HCT116 (cell line): ENCODE measurements around the gene RNF217. TPM values are rescaled to one million over a fixed set of nuclear protein-coding genes. Genes with fewer than 3 reads are reported as not detected.
"Not testable (repeated sequence)": the region's sequence is repeated elsewhere in the genome, so short reads cannot be mapped to it uniquely, and the experiment has no call there.

Experiments
- ATAC-seq: fragments of 200-7000 bp; cut with Tn5 transposase; 2 replicates; pipeline ENCODE4 v1.9.1; 2020; ENCODE audit warnings: mild to moderate bottlenecking, moderate library complexity
- BruUV-seq: library from RNA; stranded (reverse); fragments of 400-500 nt; replicated peaks from 2 replicates; lab custom pipeline; 2021; lab: Mats Ljungman, UMichigan
- CTCF ChIA-PET: fragments of 300-600 bp; sonication (Branson Sonifier 250); formaldehyde crosslinking; loops from one replicate; lab custom pipeline; 2021; ENCODE audit warnings: antibody characterized with exemption; lab: Charles Lee
- POLR2A ChIA-PET: fragments of 300-600, 350-600 bp; sonication (Branson Sonifier 250); formaldehyde crosslinking; loops from one replicate; lab custom pipeline; 2021; ENCODE audit warnings: antibody characterized with exemption; lab: Charles Lee
- RAD21 ChIA-PET, 2 experiments: fragments of 300-600 bp; sonication (Branson Sonifier 250); formaldehyde crosslinking; loops; one replicate each; lab custom pipeline; 2023; ENCODE audit warnings: low total read pairs in 2 of 2; ENCODE audit not compliant: uncharacterized antibody in 2 of 2, unreplicated experiment in 2 of 2, low non-redundant PET in 1 of 2; lab: Charles Lee
- DNase-seq: peaks from one replicate; pipeline ENCODE4 v3.0.0-alpha.2; 2010; ENCODE audit warnings: low read depth, low spot score
- H2AFZ ChIP-seq: fragments of 200-600 bp; shearing (Covaris generic), sonication (generic); 2 replicates; pipeline ENCODE4 v1.6.1; 2017; ENCODE audit warnings: low read depth, mixed run types, mixed read lengths, antibody characterized with exemption, low read length; ENCODE audit not compliant: poor library complexity, severe bottlenecking
- H3K27ac ChIP-seq: 2 replicates; pipeline ENCODE4 v1.5.1; 2012; ENCODE audit warnings: low read depth, low read length
- H3K27me3 ChIP-seq: fragments of 200-600 bp; sonication (generic); 2 replicates; pipeline ENCODE4 v1.6.1; 2016; ENCODE audit warnings: mixed run types, low read length, mixed read lengths; ENCODE audit not compliant: insufficient read depth
- H3K36me3 ChIP-seq, 2 experiments: fragments of 200-500 bp in 1 of 2; fragments of 200-600 bp in 1 of 2; sonication (Bioruptor generic) in 1 of 2; sonication (generic) in 1 of 2; 2 replicates each; pipeline versions ENCODE4 v1.5.1 to v1.6.1; 2014 to 2016; ENCODE audit warnings: low read length in 2 of 2, inconsistent platforms in 1 of 2, mixed read lengths in 1 of 2, mixed run types in 1 of 2; ENCODE audit not compliant: insufficient read depth in 2 of 2, control insufficient read depth in 1 of 2
- H3K4me1 ChIP-seq, 2 experiments: fragments of 200-600 bp in 1 of 2; sonication (generic) in 1 of 2; 2 replicates each; pipeline versions ENCODE4 v1.5.1 to v1.6.1; 2012 to 2017; ENCODE audit warnings: low read length in 2 of 2, inconsistent platforms in 1 of 2, mild to moderate bottlenecking in 1 of 2, mixed read lengths in 1 of 2, mixed run types in 1 of 2, moderate library complexity in 1 of 2; ENCODE audit not compliant: insufficient read depth in 2 of 2, control insufficient read depth in 1 of 2
- H3K4me2 ChIP-seq: fragments of 200-600 bp; sonication (generic); 2 replicates; pipeline ENCODE4 v1.6.1; 2017; ENCODE audit warnings: mixed run types, low read length, mixed read lengths
- H3K4me3 ChIP-seq, 2 experiments: fragments of 200-600 bp in 1 of 2; sonication (generic) in 1 of 2; replicated peaks in 1 of 2; 2 replicates each; pipeline ENCODE4 v1.5.1; 2011 to 2016; ENCODE audit warnings: low read length in 2 of 2, control low read depth in 1 of 2, low read depth in 1 of 2, mild to moderate bottlenecking in 1 of 2, mixed read lengths in 1 of 2, mixed run types in 1 of 2
- H3K79me2 ChIP-seq: fragments of 200-600 bp; sonication (generic); 2 replicates; pipeline ENCODE4 v1.6.1; 2017; ENCODE audit warnings: mild to moderate bottlenecking, mixed run types, low read length, moderate library complexity, mixed read lengths; ENCODE audit not compliant: insufficient read depth
- H3K9ac ChIP-seq: fragments of 200-600 bp; sonication (generic); 2 replicates; pipeline ENCODE4 v1.6.1; 2016; ENCODE audit warnings: low read length, mixed read lengths
- H3K9me2 ChIP-seq: fragments of 200-600 bp; sonication (generic), shearing (Covaris generic); 2 replicates; pipeline ENCODE4 v1.6.1; 2017; ENCODE audit warnings: mixed run types, mild to moderate bottlenecking, moderate library complexity; ENCODE audit not compliant: insufficient read depth
- H3K9me3 ChIP-seq, 2 experiments: fragments of 200-500 bp in 1 of 2; fragments of 200-600 bp in 1 of 2; sonication (Bioruptor generic) in 1 of 2; sonication (generic) in 1 of 2; 2 replicates each; pipeline ENCODE4 v1.6.1; 2014 to 2017; ENCODE audit warnings: low read length in 2 of 2, mixed read lengths in 2 of 2, inconsistent platforms in 1 of 2, low read depth in 1 of 2, mild to moderate bottlenecking in 1 of 2, mixed run types in 1 of 2, moderate library complexity in 1 of 2; ENCODE audit not compliant: control insufficient read depth in 1 of 2, insufficient read depth in 1 of 2
- H4K20me1 ChIP-seq: fragments of 200-600 bp; sonication (generic), shearing (Covaris generic); 2 replicates; pipeline ENCODE4 v1.6.1; 2017; ENCODE audit warnings: mixed run types, mild to moderate bottlenecking, moderate library complexity; ENCODE audit not compliant: insufficient read depth
- ATF3 ChIP-seq: IDR thresholded peaks from 2 replicates; pipeline ENCODE4 v1.6.1; 2012
- CBX3 ChIP-seq: IDR thresholded peaks from 2 replicates; pipeline ENCODE4 v1.6.1; 2012; ENCODE audit warnings: low read depth
- CEBPB ChIP-seq: IDR thresholded peaks from 2 replicates; pipeline ENCODE4 v1.6.1; 2012; ENCODE audit warnings: low read depth
- EGR1 ChIP-seq: IDR thresholded peaks from 2 replicates; pipeline ENCODE4 v1.6.1; 2012; ENCODE audit warnings: low read depth
- EZH2phosphoT487 ChIP-seq: fragments of 200-600 bp; IDR thresholded peaks from 2 replicates; pipeline ENCODE4 v1.6.1; 2018; ENCODE audit warnings: antibody characterized with exemption, borderline replicate concordance
- MAX ChIP-seq: IDR thresholded peaks from 2 replicates; pipeline ENCODE4 v1.6.1; 2012
- POLR2A ChIP-seq: IDR thresholded peaks from 2 replicates; pipeline ENCODE4 v1.7.0; 2011; ENCODE audit warnings: borderline replicate concordance; ENCODE audit not compliant: insufficient read depth, insufficient read length; ENCODE audit errors: extremely low read depth
- RAD21 ChIP-seq: IDR thresholded peaks from 2 replicates; pipeline ENCODE4 v1.6.1; 2012; ENCODE audit warnings: low read depth, mild to moderate bottlenecking
- REST ChIP-seq: IDR thresholded peaks from 2 replicates; pipeline ENCODE4 v1.6.1; 2012; ENCODE audit warnings: low read depth
- SP1 ChIP-seq: IDR thresholded peaks from 2 replicates; pipeline ENCODE4 v1.6.1; 2012; ENCODE audit warnings: low read depth
- TCF7L2 ChIP-seq: IDR thresholded peaks from 2 replicates; pipeline ENCODE4 v1.7.0; 2011; ENCODE audit warnings: borderline replicate concordance, inconsistent platforms; ENCODE audit not compliant: insufficient read depth, insufficient read length; ENCODE audit errors: extremely low read depth
- YY1 ChIP-seq: IDR thresholded peaks from 2 replicates; pipeline ENCODE4 v1.6.1; 2011; ENCODE audit warnings: low read length, low read depth, moderate library complexity, mild to moderate bottlenecking; ENCODE audit not compliant: insufficient replicate concordance; ENCODE audit errors: extremely low read depth
- ZBTB33 ChIP-seq: IDR thresholded peaks from 2 replicates; pipeline ENCODE4 v1.6.1; 2011; ENCODE audit warnings: mild to moderate bottlenecking, low read length, moderate library complexity; ENCODE audit not compliant: insufficient replicate concordance; ENCODE audit errors: extremely low read depth
- ZFX ChIP-seq: fragments of 450-650 bp; IDR thresholded peaks from 2 replicates; pipeline ENCODE4 v1.6.1; 2017
- intact Hi-C: fragments of 100-400 bp; cut with micrococcal nuclease; formaldehyde crosslinking; loops from 2 replicates; pipeline ENCODE4 v1.10.0; 2022
- total RNA-seq: library from RNA; stranded (reverse); gene quantifications from one replicate; pipeline ENCODE4 v1.2.1, GENCODE V29; 2021; ENCODE audit not compliant: unreplicated experiment

Gene RNF217
- total RNA-seq, 1 experiment from 2014 or later, result 20.4 TPM

GRCh38 chr6:125031385-125031784 lies 69.1 kb downstream of the RNF217 start:
- no peak for ATAC-seq
- Histone ChIP-seq H3K79me2 (peaks cover 5% of the 10 kb centered on the region), H3K4me1 (no peaks in the 10 kb centered on the region), H3K27me3 (no peaks in the 10 kb centered on the region), H3K27ac (no peak overlapping the region), H3K9ac (no peak overlapping the region), H3K9me3 (no peaks in the 10 kb centered on the region), H3K36me3 (no peaks in the 10 kb centered on the region), H3K4me2 (no peak overlapping the region), H4K20me1 (no peaks in the 10 kb centered on the region; the same call in 1 of the 2 replicates), H2AFZ (no peak overlapping the region), H3K4me3 (no peak overlapping the region), H3K9me2 (no peaks in the 10 kb centered on the region)
- ChIA-PET CTCF (no interaction called here), RAD21 (no interaction called here), POLR2A (no interaction called here)
- intact Hi-C loops, result no loop called here
- DNase-seq, result no peak
- BruUV-seq, result no TSS peak
- no peak for TF ChIP-seq TCF7L2
- TF ChIP-seq REST, result no peak
- TF ChIP-seq CEBPB, result no peak
- no peak for TF ChIP-seq ZBTB33
- no peak for TF ChIP-seq POLR2A
- TF ChIP-seq ATF3, result no peak
- no peak for TF ChIP-seq EGR1
- TF ChIP-seq ZFX, result no peak
- no peak for TF ChIP-seq MAX
- TF ChIP-seq SP1, result no peak
- no peak for TF ChIP-seq RAD21
- TF ChIP-seq CBX3, result no peak
- no peak for TF ChIP-seq YY1
- no peak for TF ChIP-seq EZH2phosphoT487

GRCh38 chr6:125034929-125035328 lies 72.7 kb downstream of the RNF217 start:
- H3K9ac ChIP-seq, DNase-seq, RAD21 ChIA-PET, H3K79me2 ChIP-seq, intact Hi-C loops, ATAC-seq, H3K27ac ChIP-seq, H3K9me2 ChIP-seq, H3K9me3 ChIP-seq, H4K20me1 ChIP-seq, H3K4me3 ChIP-seq, BruUV-seq, H3K4me2 ChIP-seq, H3K4me1 ChIP-seq, CTCF ChIA-PET, H3K27me3 ChIP-seq, H3K36me3 ChIP-seq, POLR2A ChIA-PET, H2AFZ ChIP-seq: not testable (repeated sequence)
